H54 (cell line): ENCODE data around the gene FAS.
A peak's percentile ranks its signal among the peaks of the same experiment; 100 is the strongest.

ENCODE experiments used
- DNase-seq: peaks from one replicate; pipeline ENCODE4 v3.0.0; 2011; ENCODE audit warnings: low spot score, mixed read lengths; ENCODE audit not compliant: insufficient read length
- FAIRE-seq: peaks from 3 replicates; lab custom pipeline; 2011; peaks lifted over from hg19 to GRCh38; lab: Jason Lieb, UNC
- POLR2A ChIP-seq: IDR thresholded peaks from 2 replicates; pipeline ENCODE4 v1.6.1; 2011; ENCODE audit warnings: low read depth, mild to moderate bottlenecking, low read length

FAS gene

GRCh38 chr10:89025453-89025852, 34.9 kb downstream of the FAS start:
- FAIRE-seq (no peak), DNase-seq (no peak)
- no peak for TF ChIP-seq POLR2A

GRCh38 chr10:89029181-89029580, 38.6 kb downstream of the FAS start:
- no peak for FAIRE-seq
- no peak for TF ChIP-seq POLR2A
- DNase-seq, result no peak

- TF ChIP-seq POLR2A, result no peak
- FAIRE-seq (peak; percentile 99), DNase-seq (peak; percentile 20)
Measured at GRCh38 chr10:89029785-89030437, 39.3 kb downstream of the FAS start.

- no peak for FAIRE-seq
- TF ChIP-seq POLR2A, result no peak
Measured at GRCh38 chr10:89030791-89031190, 40.2 kb downstream of the FAS start.

GRCh38 chr10:89032141-89032891, 41.7 kb downstream of the FAS start:
- FAIRE-seq (peak; percentile 91), DNase-seq (peak; percentile 31)
- TF ChIP-seq POLR2A, result no peak

More at GRCh38 chr10:89030791-89031190, 40.2 kb downstream of the FAS start:
- DNase-seq, result no peak

- FAIRE-seq (no peak), DNase-seq (no peak)
- TF ChIP-seq POLR2A, result no peak
Measured at GRCh38 chr10:89035461-89035860, 44.9 kb downstream of the FAS start.

GRCh38 chr10:89037096-89037495, 46.5 kb downstream of the FAS start:
- no peak for TF ChIP-seq POLR2A
- FAIRE-seq, result peak; percentile 15
- DNase-seq, result no peak

GRCh38 chr10:89042562-89042961, 52.0 kb downstream of the FAS start:
- DNase-seq (no peak), FAIRE-seq (no peak)
- no peak for TF ChIP-seq POLR2A

GRCh38 chr10:89043052-89043451, 52.5 kb downstream of the FAS start:
- no peak for TF ChIP-seq POLR2A
- FAIRE-seq, result no peak
- no peak for DNase-seq

- FAIRE-seq, result peak; percentile 45
- no peak for TF ChIP-seq POLR2A
- no peak for DNase-seq
Measured at GRCh38 chr10:89047397-89047796, 56.8 kb downstream of the FAS start.

GRCh38 chr10:89051593-89051992, 61.0 kb downstream of the FAS start:
- FAIRE-seq (no peak), DNase-seq (no peak)
- no peak for TF ChIP-seq POLR2A

- DNase-seq (no peak), FAIRE-seq (no peak)
- TF ChIP-seq POLR2A, result no peak
Measured at GRCh38 chr10:89053555-89053954, 63.0 kb downstream of the FAS start.

- no peak for FAIRE-seq
- DNase-seq, result no peak
- TF ChIP-seq POLR2A, result no peak
Measured at GRCh38 chr10:89055159-89055558, 64.6 kb downstream of the FAS start.

- DNase-seq (no peak), FAIRE-seq (no peak)
- TF ChIP-seq POLR2A, result no peak
Measured at GRCh38 chr10:89062861-89063260, 72.3 kb downstream of the FAS start.

- FAIRE-seq (no peak), DNase-seq (no peak)
- no peak for TF ChIP-seq POLR2A
Measured at GRCh38 chr10:89063465-89063864, 72.9 kb downstream of the FAS start.
